Nephron (organoid): ENCODE measurements around the gene CCL23.

ENCODE experiments used
- H3K27ac Mint-ChIP-seq, 3 experiments: 2 replicates each; pipeline ENCODE4 v1.8.0; 2020; ENCODE audit warnings: mixed read lengths in 3 of 3, mild to moderate bottlenecking in 2 of 3, moderate library complexity in 1 of 3
- H3K27me3 Mint-ChIP-seq: 2 replicates; pipeline ENCODE4 v1.8.0; 2021; ENCODE audit warnings: low read depth, mild to moderate bottlenecking, moderate library complexity, mixed read lengths
- H3K36me3 Mint-ChIP-seq: 2 replicates; pipeline ENCODE4 v1.8.0; 2020; ENCODE audit warnings: low read depth, mixed read lengths
- H3K4me1 Mint-ChIP-seq: 2 replicates; pipeline ENCODE4 v1.8.0; 2020; ENCODE audit warnings: mixed read lengths
- H3K4me3 Mint-ChIP-seq, 3 experiments: 2 replicates each; pipeline ENCODE4 v1.8.0; 2020; ENCODE audit warnings: mild to moderate bottlenecking in 3 of 3, mixed read lengths in 3 of 3, moderate library complexity in 2 of 3
- H3K9me3 Mint-ChIP-seq: 2 replicates; pipeline ENCODE4 v1.8.0; 2020; ENCODE audit warnings: mixed read lengths
- TF ChIP-seq, protein P1 (sequence below), 3 experiments: fragments of 200-600 bp; sonication (generic); IDR thresholded peaks; one replicate each; pipeline ENCODE4 v1.5.0; 2021; ENCODE audit warnings: antibody characterized with exemption in 3 of 3; ENCODE audit not compliant: unreplicated experiment in 3 of 3

The CCL23 gene, protein sequence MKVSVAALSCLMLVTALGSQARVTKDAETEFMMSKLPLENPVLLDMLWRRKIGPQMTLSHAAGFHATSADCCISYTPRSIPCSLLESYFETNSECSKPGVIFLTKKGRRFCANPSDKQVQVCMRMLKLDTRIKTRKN

DNA sequence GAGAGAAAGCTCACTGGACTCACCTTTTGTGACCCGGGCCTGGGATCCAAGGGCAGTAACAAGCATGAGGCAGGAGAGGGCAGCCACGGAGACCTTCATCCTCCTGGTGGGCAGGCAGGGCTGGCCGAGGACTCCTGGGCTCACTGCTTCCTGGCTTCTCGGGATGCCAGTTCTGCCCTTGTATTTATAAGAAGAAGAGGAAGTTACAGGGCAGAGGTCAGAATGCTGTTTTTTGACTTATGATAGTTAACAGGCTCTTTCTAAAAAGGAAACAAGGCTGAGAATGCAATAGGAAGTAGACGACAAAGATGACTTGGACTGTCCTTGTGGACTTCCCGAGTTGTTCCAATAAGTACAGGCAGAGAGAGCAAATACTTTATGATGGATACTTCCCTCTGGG, at the start of gene CCL23:
TSS of gene CCL23 (minus strand) at position 174 of the 400 bp plus-strand sequence. CDS start at position 99, 75 bp downstream.
- H3K36me3 Mint-ChIP-seq: no peaks in the 10 kb centered on the region
- H3K4me1 Mint-ChIP-seq: no peaks in the 10 kb centered on the region
- peaks cover 49% of the 10 kb centered on the region for H3K27me3 Mint-ChIP-seq
- H3K27ac Mint-ChIP-seq: no peak within 1 kb of the TSS
- H3K9me3 Mint-ChIP-seq: peaks cover 3% of the 10 kb centered on the region
- TF ChIP-seq, protein P1, sequence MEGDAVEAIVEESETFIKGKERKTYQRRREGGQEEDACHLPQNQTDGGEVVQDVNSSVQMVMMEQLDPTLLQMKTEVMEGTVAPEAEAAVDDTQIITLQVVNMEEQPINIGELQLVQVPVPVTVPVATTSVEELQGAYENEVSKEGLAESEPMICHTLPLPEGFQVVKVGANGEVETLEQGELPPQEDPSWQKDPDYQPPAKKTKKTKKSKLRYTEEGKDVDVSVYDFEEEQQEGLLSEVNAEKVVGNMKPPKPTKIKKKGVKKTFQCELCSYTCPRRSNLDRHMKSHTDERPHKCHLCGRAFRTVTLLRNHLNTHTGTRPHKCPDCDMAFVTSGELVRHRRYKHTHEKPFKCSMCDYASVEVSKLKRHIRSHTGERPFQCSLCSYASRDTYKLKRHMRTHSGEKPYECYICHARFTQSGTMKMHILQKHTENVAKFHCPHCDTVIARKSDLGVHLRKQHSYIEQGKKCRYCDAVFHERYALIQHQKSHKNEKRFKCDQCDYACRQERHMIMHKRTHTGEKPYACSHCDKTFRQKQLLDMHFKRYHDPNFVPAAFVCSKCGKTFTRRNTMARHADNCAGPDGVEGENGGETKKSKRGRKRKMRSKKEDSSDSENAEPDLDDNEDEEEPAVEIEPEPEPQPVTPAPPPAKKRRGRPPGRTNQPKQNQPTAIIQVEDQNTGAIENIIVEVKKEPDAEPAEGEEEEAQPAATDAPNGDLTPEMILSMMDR (IDR thresholded peaks at IDR 0.05; ENCODE audit: unreplicated experiment in 3 of 3): no peak
- H3K4me3 Mint-ChIP-seq: no peak within 1 kb of the TSS

DNA sequence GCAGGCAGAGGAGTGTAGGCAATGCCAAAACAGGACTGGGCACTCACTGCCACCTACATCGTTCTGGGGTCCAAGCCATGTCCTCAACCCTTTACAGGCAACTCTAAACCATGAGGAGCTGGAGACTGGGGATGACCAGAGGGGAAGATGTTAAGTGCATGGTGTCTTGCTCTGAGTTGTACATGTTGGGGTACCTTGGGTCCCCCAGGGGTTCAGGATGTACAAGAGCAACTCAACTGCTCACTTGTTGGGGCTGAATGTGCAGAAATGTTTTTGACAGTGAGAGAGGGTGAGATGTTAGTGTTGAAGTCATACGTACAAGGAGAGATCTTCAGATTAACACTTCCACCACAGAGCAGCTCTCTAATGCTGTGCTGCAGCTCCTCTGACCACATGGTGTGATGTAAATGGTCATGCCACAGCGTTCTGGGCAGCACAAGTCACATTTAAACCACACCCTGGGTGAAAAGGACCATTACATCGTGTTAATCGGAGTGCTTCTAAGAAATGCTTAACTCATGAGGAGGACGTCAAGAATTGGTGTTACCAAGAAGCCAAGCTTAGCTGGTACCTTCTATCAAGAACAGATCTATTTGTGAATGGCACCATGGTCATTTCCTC, 48.7 kb upstream of the CCL23 start:
- no peak overlapping the region for H3K4me3 Mint-ChIP-seq
- H3K27me3 Mint-ChIP-seq: no peaks in the 10 kb centered on the region
- TF ChIP-seq, protein P1 (IDR thresholded peaks at IDR 0.05; ENCODE audit: unreplicated experiment in 3 of 3): no peak
- no peak overlapping the region for H3K27ac Mint-ChIP-seq
- no peaks in the 10 kb centered on the region for H3K36me3 Mint-ChIP-seq
- H3K4me1 Mint-ChIP-seq: no peaks in the 10 kb centered on the region
- no peaks in the 10 kb centered on the region for H3K9me3 Mint-ChIP-seq

DNA sequence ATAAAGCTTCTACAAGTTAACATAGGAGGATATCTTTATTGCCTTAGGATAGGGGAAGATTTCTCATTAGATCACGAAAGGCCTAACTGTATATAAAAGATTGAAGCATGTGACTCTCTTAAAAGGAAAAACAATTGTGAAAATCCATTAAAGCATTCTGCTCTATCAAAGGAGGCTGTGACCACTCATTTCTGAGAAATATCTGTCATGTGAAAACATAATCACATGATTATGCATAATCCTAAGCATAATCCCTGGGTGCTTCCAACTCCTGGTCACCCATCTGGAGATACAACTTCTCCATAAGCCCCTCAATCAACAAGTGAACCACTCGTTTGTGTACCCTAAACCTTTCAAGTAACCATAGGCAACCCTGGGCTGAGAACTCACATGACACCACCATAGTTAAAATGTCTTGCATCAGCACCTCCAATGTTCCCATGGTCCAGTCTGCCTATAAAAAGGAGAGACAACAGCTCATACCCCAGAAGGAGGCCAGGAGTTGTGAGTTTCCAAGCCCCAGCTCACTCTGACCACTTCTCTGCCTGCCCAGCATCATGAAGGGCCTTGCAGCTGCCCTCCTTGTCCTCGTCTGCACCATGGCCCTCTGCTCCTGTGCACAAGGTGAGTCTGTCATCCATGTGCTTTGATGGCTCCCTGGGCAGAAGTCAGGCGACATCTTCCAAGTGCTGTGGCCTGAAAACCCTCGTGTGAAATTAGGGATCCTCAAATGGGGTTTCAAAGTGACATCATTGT, 46.2 kb upstream of the CCL23 start, which contains the start of gene CCL18:
TSS of gene CCL18 (plus strand) at position 487 of the 756 bp plus-strand sequence. CDS start at position 558, 71 bp downstream.
- H3K27ac Mint-ChIP-seq: no peak within 1 kb of the TSS
- no peaks in the 10 kb centered on the region for H3K27me3 Mint-ChIP-seq
- no peaks in the 10 kb centered on the region for H3K36me3 Mint-ChIP-seq
- H3K4me1 Mint-ChIP-seq: no peaks in the 10 kb centered on the region
- H3K4me3 Mint-ChIP-seq: no peak within 1 kb of the TSS
- no peaks in the 10 kb centered on the region for H3K9me3 Mint-ChIP-seq
- TF ChIP-seq, protein P1 (IDR thresholded peaks at IDR 0.05; ENCODE audit: unreplicated experiment in 3 of 3): no peak

DNA sequence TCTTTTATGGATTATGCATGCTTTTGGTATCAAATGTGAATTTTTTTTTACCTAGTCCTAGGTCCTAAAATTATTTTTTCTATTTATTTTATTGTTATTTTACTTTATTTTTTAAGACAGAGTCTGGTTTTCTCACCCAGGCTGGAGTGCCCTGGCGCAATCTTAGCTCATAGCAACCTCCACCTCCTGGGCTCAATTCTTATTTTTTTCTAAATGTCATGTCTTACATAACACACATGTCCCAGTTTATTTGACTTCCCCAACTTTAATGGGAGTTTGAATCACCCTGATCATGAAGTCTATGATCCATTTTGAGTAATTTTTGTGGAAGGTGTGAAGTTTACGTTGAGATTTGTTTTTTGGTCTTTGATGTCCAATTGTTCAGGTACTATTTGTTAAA, 43.0 kb upstream of the CCL23 start:
- Mint-ChIP-seq H3K27ac (no peak overlapping the region), H3K4me3 (no peak overlapping the region), H3K4me1 (no peaks in the 10 kb centered on the region), H3K27me3 (no peaks in the 10 kb centered on the region), H3K36me3 (no peaks in the 10 kb centered on the region), H3K9me3 (no peaks in the 10 kb centered on the region)
- TF ChIP-seq, protein P1 (IDR thresholded peaks at IDR 0.05; ENCODE audit: unreplicated experiment in 3 of 3): no peak

DNA sequence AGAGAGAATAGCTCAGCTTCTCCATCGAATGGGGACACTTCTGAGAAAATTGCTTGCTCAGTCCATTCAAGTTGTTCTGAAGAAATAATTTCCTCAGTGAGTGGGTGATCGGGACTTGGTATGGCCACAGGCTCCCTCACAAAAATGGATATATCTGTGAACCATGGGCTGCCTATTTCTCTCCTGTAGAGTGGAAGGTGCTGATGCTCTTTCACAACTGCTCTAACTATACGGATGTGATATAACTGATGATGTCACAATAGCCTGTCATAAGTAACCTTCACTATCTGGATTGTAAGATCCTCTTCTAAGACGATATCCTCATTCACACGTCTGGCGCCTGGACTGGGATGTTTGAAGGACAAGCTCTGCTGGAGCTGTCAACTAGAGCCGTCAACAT, 41.6 kb upstream of the CCL23 start:
- TF ChIP-seq, protein P1 (IDR thresholded peaks at IDR 0.05; ENCODE audit: unreplicated experiment in 3 of 3): no peak
- H3K36me3 Mint-ChIP-seq: no peaks in the 10 kb centered on the region
- H3K27ac Mint-ChIP-seq: no peak overlapping the region
- no peak overlapping the region for H3K4me3 Mint-ChIP-seq
- no peaks in the 10 kb centered on the region for H3K27me3 Mint-ChIP-seq
- no peaks in the 10 kb centered on the region for H3K9me3 Mint-ChIP-seq
- no peaks in the 10 kb centered on the region for H3K4me1 Mint-ChIP-seq
